ENCODE data around the gene CIRBP. TPM values are rescaled to one million over a fixed set of nuclear protein-coding genes. Genes with fewer than 3 reads are reported as not detected.

Gene CIRBP
- total and polyA plus RNA-seq, 2 of the 13 experiments (the other 11 are each of a cell fraction or from before 2014, with no cell fraction given), result 133 to 140 TPM

DNA sequence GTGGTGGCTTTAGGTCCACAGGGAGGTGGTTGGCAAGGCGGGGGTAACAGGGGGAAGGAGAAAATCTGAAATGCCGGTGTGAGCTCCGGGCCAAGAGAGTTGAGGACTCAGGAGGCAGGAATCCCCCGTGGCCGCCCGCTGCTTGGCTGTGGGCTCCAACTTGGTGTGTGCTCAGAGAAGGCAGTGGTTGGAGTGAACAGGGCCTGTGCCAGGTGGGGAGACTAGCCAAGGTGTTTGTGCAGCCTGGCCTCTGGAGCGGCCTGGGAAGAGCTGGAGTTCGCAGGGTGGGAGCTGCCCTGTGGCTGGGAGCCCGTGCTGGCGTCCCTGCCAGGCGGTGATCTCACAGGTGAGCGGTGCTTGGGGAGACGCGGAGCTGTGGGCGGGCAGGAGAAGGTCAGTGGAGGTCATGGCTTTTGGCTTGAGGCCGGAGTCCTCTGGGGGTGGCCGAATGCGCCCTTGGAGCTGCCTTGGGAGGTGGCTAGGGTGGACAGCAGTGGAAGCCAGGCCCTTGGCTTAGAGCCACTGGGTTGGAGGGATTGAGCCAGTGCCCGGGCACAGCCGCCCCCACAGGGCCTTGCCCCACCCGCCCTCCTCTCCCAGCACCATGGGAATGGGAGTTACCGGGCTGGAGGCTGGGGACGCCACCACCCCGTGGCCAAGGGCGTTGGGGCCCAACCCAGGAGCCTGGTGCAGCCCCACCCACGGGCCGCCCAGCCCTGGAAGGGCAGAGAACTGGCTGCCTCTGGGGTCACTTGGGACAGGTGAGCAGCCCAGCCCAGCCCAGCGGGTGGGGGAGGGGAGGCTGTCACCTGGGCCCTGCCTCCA, 7.1 kb upstream of the CIRBP start (continued):
- TF ChIP-seq, protein P1, sequence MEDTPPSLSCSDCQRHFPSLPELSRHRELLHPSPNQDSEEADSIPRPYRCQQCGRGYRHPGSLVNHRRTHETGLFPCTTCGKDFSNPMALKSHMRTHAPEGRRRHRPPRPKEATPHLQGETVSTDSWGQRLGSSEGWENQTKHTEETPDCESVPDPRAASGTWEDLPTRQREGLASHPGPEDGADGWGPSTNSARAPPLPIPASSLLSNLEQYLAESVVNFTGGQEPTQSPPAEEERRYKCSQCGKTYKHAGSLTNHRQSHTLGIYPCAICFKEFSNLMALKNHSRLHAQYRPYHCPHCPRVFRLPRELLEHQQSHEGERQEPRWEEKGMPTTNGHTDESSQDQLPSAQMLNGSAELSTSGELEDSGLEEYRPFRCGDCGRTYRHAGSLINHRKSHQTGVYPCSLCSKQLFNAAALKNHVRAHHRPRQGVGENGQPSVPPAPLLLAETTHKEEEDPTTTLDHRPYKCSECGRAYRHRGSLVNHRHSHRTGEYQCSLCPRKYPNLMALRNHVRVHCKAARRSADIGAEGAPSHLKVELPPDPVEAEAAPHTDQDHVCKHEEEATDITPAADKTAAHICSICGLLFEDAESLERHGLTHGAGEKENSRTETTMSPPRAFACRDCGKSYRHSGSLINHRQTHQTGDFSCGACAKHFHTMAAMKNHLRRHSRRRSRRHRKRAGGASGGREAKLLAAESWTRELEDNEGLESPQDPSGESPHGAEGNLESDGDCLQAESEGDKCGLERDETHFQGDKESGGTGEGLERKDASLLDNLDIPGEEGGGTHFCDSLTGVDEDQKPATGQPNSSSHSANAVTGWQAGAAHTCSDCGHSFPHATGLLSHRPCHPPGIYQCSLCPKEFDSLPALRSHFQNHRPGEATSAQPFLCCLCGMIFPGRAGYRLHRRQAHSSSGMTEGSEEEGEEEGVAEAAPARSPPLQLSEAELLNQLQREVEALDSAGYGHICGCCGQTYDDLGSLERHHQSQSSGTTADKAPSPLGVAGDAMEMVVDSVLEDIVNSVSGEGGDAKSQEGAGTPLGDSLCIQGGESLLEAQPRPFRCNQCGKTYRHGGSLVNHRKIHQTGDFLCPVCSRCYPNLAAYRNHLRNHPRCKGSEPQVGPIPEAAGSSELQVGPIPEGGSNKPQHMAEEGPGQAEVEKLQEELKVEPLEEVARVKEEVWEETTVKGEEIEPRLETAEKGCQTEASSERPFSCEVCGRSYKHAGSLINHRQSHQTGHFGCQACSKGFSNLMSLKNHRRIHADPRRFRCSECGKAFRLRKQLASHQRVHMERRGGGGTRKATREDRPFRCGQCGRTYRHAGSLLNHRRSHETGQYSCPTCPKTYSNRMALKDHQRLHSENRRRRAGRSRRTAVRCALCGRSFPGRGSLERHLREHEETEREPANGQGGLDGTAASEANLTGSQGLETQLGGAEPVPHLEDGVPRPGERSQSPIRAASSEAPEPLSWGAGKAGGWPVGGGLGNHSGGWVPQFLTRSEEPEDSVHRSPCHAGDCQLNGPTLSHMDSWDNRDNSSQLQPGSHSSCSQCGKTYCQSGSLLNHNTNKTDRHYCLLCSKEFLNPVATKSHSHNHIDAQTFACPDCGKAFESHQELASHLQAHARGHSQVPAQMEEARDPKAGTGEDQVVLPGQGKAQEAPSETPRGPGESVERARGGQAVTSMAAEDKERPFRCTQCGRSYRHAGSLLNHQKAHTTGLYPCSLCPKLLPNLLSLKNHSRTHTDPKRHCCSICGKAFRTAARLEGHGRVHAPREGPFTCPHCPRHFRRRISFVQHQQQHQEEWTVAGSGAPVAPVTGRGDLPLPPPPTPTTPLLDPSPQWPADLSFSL (CRISPR knock-in tag; IDR thresholded peaks at IDR 0.05), result no peak
- TF ChIP-seq ZNF296 (CRISPR knock-in tag; conservative IDR thresholded peaks at IDR 0.05) (peak; percentile 66; the same call in 1 of the 2 replicates), MAFF (IDR thresholded peaks at IDR 0.05; ENCODE audit: low read depth, low read length) (no peak), WIZ (CRISPR knock-in tag; IDR thresholded peaks at IDR 0.05) (no peak), ZNF343 (CRISPR knock-in tag; IDR thresholded peaks at IDR 0.05) (no peak), ZNF12 (CRISPR knock-in tag; IDR thresholded peaks at IDR 0.05) (no peak), ZBTB21 (CRISPR knock-in tag; IDR thresholded peaks at IDR 0.05) (0 out of 2 replicates have a peak, but pooled peaks have one; percentile 16), TCF12 (IDR thresholded peaks at IDR 0.05) (no peak), TCF12 (CRISPR knock-in tag; IDR thresholded peaks at IDR 0.05) (0 out of 2 replicates have a peak, but pooled peaks have one; percentile 8), ZBTB42 (CRISPR knock-in tag; IDR thresholded peaks at IDR 0.05) (no peak), ELF4 (CRISPR knock-in tag; IDR thresholded peaks at IDR 0.05; ENCODE audit: borderline replicate concordance) (no peak), ZNF850 (CRISPR knock-in tag; conservative IDR thresholded peaks at IDR 0.05) (no peak), ZNF30 (CRISPR knock-in tag; IDR thresholded peaks at IDR 0.05) (no peak), TOE1 (CRISPR knock-in tag; IDR thresholded peaks at IDR 0.05) (no peak), SRSF1 (optimal IDR thresholded peaks at IDR 0.05; ENCODE audit: low read depth, low read length) (peak; percentile 12), MAF1 (CRISPR knock-in tag; IDR thresholded peaks at IDR 0.05; ENCODE audit: borderline replicate concordance) (0 out of 2 replicates have a peak, but pooled peaks have one; percentile 42)
- TF ChIP-seq, protein P2, sequence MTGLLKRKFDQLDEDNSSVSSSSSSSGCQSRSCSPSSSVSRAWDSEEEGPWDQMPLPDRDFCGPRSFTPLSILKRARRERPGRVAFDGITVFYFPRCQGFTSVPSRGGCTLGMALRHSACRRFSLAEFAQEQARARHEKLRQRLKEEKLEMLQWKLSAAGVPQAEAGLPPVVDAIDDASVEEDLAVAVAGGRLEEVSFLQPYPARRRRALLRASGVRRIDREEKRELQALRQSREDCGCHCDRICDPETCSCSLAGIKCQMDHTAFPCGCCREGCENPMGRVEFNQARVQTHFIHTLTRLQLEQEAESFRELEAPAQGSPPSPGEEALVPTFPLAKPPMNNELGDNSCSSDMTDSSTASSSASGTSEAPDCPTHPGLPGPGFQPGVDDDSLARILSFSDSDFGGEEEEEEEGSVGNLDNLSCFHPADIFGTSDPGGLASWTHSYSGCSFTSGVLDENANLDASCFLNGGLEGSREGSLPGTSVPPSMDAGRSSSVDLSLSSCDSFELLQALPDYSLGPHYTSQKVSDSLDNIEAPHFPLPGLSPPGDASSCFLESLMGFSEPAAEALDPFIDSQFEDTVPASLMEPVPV (CRISPR knock-in tag; IDR thresholded peaks at IDR 0.05), result no peak
- TF ChIP-seq, protein P3, sequence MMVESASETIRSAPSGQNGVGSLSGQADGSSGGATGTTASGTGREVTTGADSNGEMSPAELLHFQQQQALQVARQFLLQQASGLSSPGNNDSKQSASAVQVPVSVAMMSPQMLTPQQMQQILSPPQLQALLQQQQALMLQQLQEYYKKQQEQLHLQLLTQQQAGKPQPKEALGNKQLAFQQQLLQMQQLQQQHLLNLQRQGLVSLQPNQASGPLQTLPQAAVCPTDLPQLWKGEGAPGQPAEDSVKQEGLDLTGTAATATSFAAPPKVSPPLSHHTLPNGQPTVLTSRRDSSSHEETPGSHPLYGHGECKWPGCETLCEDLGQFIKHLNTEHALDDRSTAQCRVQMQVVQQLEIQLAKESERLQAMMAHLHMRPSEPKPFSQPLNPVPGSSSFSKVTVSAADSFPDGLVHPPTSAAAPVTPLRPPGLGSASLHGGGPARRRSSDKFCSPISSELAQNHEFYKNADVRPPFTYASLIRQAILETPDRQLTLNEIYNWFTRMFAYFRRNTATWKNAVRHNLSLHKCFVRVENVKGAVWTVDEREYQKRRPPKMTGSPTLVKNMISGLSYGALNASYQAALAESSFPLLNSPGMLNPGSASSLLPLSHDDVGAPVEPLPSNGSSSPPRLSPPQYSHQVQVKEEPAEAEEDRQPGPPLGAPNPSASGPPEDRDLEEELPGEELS (CRISPR knock-in tag; IDR thresholded peaks at IDR 0.05), result no peak
- TF ChIP-seq, protein P4, sequence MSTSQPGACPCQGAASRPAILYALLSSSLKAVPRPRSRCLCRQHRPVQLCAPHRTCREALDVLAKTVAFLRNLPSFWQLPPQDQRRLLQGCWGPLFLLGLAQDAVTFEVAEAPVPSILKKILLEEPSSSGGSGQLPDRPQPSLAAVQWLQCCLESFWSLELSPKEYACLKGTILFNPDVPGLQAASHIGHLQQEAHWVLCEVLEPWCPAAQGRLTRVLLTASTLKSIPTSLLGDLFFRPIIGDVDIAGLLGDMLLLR (CRISPR knock-in tag; IDR thresholded peaks at IDR 0.05), result no peak

Data from HepG2 (cell line).